ENCODE measurements around the gene OLA1.
A peak's percentile ranks its signal among the peaks of the same experiment; 100 is the strongest.

Gene OLA1

GRCh38 chr2:174035117-174035635 lies 213.2 kb downstream of the OLA1 start:
- POLR2A ChIA-PET (ENCODE audit: low non-redundant PET) = no interaction called here
- H3K27ac ChIP-seq = no peak overlapping the region
- DNase-seq (ENCODE audit: low spot score) = no peak
- TF ChIP-seq, protein P1, sequence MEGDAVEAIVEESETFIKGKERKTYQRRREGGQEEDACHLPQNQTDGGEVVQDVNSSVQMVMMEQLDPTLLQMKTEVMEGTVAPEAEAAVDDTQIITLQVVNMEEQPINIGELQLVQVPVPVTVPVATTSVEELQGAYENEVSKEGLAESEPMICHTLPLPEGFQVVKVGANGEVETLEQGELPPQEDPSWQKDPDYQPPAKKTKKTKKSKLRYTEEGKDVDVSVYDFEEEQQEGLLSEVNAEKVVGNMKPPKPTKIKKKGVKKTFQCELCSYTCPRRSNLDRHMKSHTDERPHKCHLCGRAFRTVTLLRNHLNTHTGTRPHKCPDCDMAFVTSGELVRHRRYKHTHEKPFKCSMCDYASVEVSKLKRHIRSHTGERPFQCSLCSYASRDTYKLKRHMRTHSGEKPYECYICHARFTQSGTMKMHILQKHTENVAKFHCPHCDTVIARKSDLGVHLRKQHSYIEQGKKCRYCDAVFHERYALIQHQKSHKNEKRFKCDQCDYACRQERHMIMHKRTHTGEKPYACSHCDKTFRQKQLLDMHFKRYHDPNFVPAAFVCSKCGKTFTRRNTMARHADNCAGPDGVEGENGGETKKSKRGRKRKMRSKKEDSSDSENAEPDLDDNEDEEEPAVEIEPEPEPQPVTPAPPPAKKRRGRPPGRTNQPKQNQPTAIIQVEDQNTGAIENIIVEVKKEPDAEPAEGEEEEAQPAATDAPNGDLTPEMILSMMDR (conservative IDR thresholded peaks at IDR 0.05; ENCODE audit: low read depth) = no peak
- CTCF ChIA-PET = interaction anchor here (0.6 kb wide), 1 partner anchor 75 kb away, joined by 3 read pairs; no protein-coding TSS in a partner anchor

GRCh38 chr2:174033163-174033550 lies 215.2 kb downstream of the OLA1 start:
- TF ChIP-seq, protein P1 (conservative IDR thresholded peaks at IDR 0.05; ENCODE audit: low read depth) = no peak
- POLR2A ChIA-PET (ENCODE audit: low non-redundant PET) = no interaction called here
- no peak for DNase-seq (ENCODE audit: low spot score)
- CTCF ChIA-PET = no interaction called here
- H3K27ac ChIP-seq = no peak overlapping the region

GRCh38 chr2:174031226-174031625 lies 217.1 kb downstream of the OLA1 start:
- TF ChIP-seq, protein P1 (conservative IDR thresholded peaks at IDR 0.05; ENCODE audit: low read depth) = no peak
- DNase-seq (ENCODE audit: low spot score) = no peak
- H3K27ac ChIP-seq = no peak overlapping the region
- ChIA-PET CTCF (interaction anchor here (0.5 kb wide), 1 partner anchor 25 kb away, joined by 3 read pairs; no protein-coding TSS in a partner anchor), POLR2A (ENCODE audit: low non-redundant PET) (no interaction called here)

DNA sequence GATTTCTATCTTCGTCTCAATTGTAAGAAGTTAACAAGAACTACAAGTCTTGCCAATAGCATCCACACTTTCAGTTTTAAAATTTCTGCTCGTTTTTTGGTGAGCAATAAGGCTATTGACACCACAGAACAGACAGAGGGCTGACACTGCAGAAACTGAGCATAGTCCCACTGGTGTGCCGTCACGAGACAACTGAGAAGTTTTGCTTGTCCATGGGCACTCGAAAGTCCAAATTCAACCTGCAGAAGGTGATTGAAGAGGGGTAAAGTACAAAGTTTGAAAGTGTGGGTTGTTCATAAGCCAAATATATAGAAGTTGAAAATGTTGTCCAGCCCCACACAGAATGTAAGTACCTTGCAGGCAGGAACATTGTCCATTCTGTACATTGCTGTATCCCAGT lies 219.4 kb downstream of the OLA1 start:
- CTCF ChIA-PET = no interaction called here
- POLR2A ChIA-PET (ENCODE audit: low non-redundant PET) = no interaction called here
- TF ChIP-seq, protein P1 (conservative IDR thresholded peaks at IDR 0.05; ENCODE audit: low read depth) = no peak
- no peak for DNase-seq (ENCODE audit: low spot score)
- H3K27ac ChIP-seq = no peak overlapping the region

GRCh38 chr2:174027956-174028355 lies 220.4 kb downstream of the OLA1 start:
- POLR2A ChIA-PET (ENCODE audit: low non-redundant PET) = no interaction called here
- no peak for DNase-seq (ENCODE audit: low spot score)
- CTCF ChIA-PET = interaction anchor here (0.6 kb wide), 1 partner anchor 11 kb away, joined by 3 read pairs; no protein-coding TSS in a partner anchor
- TF ChIP-seq, protein P1 (conservative IDR thresholded peaks at IDR 0.05; ENCODE audit: low read depth) = no peak
- no peak overlapping the region for H3K27ac ChIP-seq

DNA sequence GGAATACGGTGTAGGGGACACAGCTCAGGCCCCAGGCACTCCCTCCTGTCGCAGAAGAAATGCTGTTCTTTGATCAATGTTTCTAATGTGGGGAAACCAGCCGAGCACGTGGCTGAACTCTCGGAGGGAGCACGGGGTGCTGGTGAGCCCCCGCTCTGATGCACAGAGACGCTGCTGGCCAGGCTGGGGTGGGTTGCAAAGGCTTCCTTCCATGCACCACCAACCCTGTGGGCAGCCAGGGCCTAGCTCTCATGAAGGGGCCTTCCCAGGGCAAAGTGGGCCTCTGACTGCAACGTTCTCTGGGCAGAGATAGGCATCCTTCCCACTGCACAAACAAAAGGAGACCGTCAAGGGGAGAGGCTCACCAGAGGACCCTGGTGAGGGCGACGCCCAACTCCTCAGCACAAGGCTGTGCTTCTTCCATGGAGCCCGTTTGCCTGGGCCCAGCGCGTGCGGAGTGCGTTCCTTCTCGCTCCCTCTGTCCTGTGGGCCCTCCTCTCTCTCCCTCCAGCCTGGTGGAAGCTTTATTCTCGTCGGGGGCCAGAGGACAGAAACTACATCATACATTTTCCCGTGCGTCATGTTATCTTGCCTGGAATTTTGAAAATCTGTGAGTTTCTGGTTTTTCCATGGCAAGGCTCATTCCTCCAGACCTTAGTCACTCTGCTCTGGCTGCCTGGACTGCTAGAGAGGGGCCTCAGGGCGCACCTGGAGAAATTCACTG lies 222.0 kb downstream of the OLA1 start:
- DNase-seq (ENCODE audit: low spot score) = no peak
- H3K27ac ChIP-seq = peak overlapping the region; percentile 92
- ChIA-PET CTCF (no interaction called here), POLR2A (ENCODE audit: low non-redundant PET) (no interaction called here)
- TF ChIP-seq, protein P1 (conservative IDR thresholded peaks at IDR 0.05; ENCODE audit: low read depth) = no peak

All from RWPE1 (cell line).